IPS DF 4.7 (cell line): ENCODE results near the gene CR1.
"Not testable (repeated sequence)": the region's sequence is repeated elsewhere in the genome, so short reads cannot be mapped to it uniquely, and the experiment has no call there.

Experiments
- DNase-seq: peaks from one replicate; pipeline ENCODE4 v3.0.0-alpha.2; 2013; ENCODE audit warnings: low spot score; ENCODE audit errors: extremely low read depth

The CR1 gene

GRCh38 chr1:207672522-207673130 lies 176.7 kb downstream of the CR1 start:
- peak; percentile 46 for DNase-seq

DNA sequence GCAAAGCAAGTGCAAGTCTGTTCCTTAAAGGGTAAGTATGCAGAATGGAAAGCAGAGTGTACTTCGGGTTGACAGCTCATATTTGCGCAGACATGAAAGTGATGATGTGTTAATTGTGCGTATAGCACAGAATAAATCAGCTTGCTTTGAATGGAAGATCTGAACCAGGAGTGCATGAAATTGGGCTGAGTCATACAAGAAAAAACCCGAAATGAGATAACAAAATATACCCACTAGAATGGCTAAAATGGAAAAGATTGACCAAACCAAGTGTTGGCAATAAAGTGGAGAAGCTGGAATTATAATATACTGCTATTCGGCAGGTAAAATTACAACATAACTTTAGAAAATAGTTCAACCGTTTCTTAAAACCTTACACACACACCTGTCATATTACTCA lies 177.4 kb downstream of the CR1 start:
- DNase-seq = no peak

DNA sequence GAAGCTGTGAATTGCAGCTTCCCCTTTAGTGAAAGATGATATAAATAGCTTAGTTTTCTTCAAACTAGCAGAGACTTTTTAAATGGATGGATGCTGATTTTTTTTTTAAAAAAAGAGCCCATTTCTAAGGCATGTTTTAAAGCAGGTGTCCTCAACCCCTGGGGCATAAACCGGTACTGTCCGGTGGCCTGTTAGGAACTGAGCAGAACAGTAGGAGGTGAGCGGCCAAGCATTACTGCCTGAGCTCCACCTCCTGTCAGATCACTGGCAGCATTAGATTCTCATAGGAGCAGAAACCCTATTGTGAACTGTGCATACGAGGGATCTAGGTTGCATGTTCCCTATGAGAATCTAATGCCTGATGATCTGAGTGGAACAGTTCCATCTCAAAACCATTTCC lies 180.2 kb downstream of the CR1 start:
- DNase-seq = no peak

GRCh38 chr1:207680590-207681388 lies 184.8 kb downstream of the CR1 start:
- not testable (repeated sequence) for DNase-seq

GRCh38 chr1:207682872-207683434 lies 187.0 kb downstream of the CR1 start:
- DNase-seq = not testable (repeated sequence)

GRCh38 chr1:207690551-207690950 lies 194.6 kb downstream of the CR1 start:
- not testable (repeated sequence) for DNase-seq

DNA sequence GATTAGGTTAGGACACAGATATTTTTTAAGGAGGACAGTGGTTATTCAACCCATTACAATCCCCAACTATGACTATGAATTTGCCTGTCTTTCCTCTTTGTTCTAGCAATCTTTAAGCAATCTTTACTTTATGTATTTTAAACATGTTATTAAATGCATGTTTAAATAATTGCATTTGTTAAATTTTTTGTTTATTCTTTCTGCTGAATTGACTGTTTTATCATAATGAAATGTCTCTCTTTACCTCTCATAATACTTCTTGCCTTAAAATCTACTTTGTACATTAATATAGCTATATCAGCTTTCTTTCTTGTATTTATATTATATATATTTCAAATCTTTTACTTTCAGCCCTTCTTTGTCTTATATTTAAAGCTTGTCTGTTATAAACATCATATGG lies 195.1 kb downstream of the CR1 start:
- DNase-seq = no peak
